ENCODE data around the gene SLX4IP.

GRCh38 chr20:10646886-10647420 is 211.8 kb downstream of the SLX4IP start:
- TF ChIP-seq CTCF (IDR thresholded peaks at IDR 0.05) (no peak), POLR2AphosphoS5 (IDR thresholded peaks at IDR 0.05) (no peak), POLR2A (IDR thresholded peaks at IDR 0.05) (no peak)
